GM18499 (cell line): ENCODE data around the gene ZNF106.

Source experiments
- ATAC-seq: cut with Tn5 transposase; IDR thresholded peaks from one replicate; pipeline ENCODE4 v1.9.1; 2021; ENCODE audit warnings: moderate number of reproducible peaks; ENCODE audit not compliant: insufficient read depth, unreplicated experiment

The ZNF106 gene

GRCh38 chr15:42483677-42484076 is 7.3 kb downstream of the ZNF106 start:
- no peak for ATAC-seq

- ATAC-seq, result no peak
Measured at GRCh38 chr15:42482701-42483100, 8.2 kb downstream of the ZNF106 start.

- ATAC-seq, result no peak
Measured at GRCh38 chr15:42474827-42475226, 16.1 kb downstream of the ZNF106 start.

GRCh38 chr15:42471002-42471401 is 19.9 kb downstream of the ZNF106 start:
- ATAC-seq, result no peak

DNA sequence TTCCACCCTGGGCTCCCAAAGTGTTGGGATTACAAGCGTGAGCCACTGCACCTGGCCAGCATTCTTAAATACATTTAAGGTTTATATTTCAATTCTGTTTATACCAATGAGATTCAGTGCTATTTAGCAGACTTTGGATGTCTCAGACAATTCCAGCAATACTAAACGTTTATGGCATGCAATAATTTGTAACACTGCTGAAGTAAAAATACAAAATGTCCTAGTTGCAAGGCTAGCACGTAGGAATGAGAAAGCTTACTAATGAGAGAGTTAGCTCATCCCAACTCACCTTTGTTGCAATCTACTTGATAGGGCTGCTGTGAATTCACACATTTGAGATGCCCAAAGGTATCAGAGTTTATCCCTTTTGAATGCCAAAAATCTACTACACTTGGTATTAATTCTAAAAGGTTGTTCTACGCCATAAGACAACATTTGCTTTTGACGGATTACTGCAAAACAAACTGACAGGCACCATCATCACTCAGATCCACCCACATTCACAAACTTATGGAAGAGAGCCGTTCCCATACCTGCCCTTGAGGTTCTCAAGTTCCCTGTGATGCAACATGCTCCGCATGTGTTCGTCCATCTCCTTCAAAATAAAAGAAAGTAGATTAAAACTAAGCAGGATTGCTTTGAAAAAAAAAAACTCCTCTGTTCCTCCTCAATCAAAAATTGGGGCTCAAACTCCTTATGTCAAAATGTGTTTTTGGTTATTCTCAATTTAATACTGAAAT is 25.3 kb downstream of the ZNF106 start:
- ATAC-seq, result no peak

DNA sequence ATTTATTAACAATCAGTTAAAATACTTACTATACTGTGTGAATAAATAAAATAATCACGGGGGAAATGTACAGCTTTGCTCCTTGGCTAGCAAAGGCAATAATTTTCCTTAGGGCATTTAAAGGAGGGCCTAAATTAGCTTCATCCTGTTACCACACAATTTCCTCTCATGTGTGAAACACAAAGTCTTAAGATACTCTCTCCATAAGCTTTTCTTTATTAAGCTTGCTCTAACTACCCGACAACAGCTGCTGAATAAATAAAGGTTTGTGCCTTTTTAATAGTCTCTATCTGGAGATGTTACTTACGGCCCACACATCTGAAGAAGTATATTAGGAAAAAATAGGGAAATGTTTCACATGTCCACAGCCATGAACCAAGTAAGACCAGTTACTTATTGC is 29.7 kb downstream of the ZNF106 start:
- no peak for ATAC-seq

DNA sequence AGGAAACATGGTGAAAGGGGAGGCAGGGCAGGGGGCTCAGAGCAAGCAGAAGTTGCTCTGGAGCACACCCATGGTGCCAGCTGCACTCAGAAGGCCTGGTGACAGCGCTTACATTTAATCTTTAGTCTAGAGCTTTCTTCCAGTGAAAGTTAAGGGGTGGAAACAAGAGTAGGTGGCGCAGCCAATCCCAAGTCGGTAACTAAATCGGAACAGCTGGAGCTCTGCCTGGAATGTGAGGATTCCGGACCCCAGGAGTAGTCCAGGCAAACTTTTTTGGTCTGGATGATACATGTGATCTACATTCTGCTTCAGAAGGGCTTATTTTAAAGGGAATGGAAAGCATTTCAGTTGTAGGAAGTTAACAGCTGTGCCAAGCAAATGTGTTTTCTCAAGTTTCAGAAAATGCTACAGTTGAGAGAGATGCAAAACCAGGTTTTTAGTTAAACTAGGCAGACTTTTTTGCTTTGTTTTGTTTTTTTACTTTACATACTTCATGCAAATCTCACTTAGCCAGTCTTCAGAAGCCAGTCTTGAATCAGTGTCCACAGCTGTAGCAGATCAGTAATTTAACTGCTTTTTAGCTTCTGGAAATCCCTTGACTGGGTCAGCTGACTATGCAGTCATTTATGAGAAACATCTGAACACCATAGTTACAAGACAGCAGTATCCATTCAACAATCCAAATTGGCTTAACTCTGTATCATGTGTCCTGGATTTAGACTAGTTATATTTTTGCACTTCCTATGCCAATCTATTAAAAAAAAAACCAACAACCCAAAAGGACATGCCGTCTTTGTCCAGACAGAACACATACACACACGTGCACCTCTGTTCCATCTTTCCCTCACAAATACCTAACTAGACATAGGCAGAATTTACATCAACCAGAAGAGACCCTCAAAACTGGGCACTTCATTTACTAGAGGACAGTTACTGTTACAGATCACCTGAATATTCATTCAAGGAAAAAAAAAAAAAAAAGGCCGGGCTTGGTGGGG is 33.2 kb downstream of the ZNF106 start:
- no peak for ATAC-seq

DNA sequence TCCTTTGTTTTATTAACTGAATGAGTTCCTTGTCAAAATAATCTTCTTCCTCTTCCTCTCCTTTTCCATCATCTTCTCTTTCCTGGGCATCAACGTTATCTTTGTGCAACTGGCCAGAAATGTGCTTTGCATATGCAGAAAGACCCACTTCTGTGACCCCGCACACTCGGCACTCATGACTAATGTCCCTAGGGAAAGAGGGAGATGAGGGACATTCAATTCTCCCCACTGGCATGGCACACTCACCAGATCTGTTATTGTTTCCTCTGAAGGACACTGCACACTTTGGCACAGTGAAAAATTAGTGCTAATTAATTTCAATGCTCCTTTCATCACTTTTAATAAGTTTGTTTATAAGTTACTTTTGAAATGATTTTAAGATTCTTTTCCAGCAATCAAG is 34.0 kb downstream of the ZNF106 start:
- no peak for ATAC-seq

GRCh38 chr15:42456531-42456930 is 34.4 kb downstream of the ZNF106 start:
- no peak for ATAC-seq

- no peak for ATAC-seq
Measured at GRCh38 chr15:42453826-42454225, 37.1 kb downstream of the ZNF106 start.

DNA sequence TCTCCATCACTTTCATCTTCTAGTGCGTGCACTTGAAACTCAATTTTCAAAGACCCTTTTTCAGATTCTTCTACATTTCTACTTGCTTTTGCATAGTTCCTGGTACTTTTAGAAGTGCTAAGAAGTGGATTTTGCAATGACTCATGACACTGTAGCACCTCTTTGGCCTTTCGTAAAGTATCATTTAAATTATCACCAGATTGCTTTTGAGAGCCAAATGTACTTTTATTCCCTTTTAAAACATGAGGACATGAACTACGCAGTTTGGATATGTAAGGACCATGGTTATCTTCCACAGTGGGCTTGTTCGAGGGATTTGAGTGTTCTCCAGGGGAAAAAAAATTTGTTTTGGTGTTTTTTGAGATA is 40.5 kb downstream of the ZNF106 start:
- ATAC-seq, result no peak

DNA sequence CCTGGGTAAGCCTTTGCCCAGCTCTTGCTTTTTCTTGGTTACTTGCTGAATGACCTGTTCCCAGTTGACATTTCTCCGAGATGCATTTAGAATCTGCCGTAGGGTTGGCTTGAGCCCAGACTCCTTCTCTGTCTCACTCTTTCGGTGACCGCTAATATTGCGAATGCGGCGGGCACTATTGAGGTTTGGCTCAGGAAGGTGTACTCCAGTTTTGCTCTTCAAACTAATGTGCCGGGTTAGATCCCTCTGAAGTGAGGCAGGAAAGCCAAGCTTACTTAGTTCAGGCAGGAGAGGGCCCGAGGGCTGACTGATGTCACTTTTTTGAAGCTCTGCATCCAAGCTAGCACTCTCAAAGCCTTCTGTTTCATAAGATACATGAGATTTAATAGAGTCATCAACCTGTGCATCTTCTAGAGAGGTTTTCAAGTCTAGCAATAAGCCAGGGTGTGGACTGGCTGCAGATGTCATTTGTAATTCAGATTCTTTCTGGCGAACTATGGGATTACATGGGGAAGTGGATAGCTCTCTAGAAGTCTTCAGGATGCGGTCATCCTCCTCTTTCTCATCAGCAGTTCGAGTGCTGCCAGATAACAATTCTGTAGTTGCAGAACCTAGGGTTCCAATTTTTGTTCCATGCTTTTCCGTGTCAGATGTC is 41.0 kb downstream of the ZNF106 start:
- no peak for ATAC-seq

DNA sequence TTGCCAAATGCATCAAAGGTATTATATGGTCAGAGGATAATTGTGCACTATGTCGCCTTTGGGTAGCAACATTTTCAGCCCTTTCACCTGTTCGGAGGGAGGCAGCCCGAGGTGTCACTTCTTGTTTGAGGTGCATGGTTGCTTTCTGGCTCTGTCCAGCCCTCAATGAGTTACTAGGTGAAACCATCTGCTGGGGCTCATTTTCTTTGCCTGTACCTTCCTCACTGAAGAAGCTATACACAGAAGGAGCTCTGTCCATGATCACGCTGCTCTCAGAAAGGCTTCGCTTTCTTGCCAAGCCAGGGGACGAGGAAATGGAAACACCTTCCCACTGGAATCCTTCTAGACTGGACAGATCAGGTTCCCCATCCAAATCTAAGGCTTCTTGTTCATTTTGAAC is 42.7 kb downstream of the ZNF106 start:
- ATAC-seq, result no peak

GRCh38 chr15:42447599-42447998 is 43.3 kb downstream of the ZNF106 start:
- ATAC-seq, result no peak

DNA sequence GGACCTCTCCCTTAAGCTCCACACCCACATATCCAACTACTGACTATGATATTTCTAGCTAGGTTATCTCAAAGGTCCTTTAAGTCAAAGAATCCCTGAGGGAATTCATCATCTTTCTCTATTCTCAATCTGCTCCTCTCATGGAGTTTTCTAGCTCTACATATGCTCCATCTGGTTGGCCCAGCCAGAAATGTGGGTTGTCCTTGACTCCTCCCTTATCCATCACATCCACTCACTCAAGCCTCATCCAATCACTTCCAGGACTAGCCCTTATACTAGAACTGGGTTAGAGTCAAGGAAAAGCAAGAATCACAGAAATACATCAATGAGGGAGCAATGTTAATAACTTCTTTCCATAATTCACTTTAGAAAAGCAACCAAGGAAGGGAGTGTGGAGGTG is 45.4 kb downstream of the ZNF106 start:
- no peak for ATAC-seq

- no peak for ATAC-seq
Measured at GRCh38 chr15:42444415-42445063, 46.4 kb downstream of the ZNF106 start.

GRCh38 chr15:42427429-42428223 is 63.3 kb downstream of the ZNF106 start:
- ATAC-seq, result no peak

DNA sequence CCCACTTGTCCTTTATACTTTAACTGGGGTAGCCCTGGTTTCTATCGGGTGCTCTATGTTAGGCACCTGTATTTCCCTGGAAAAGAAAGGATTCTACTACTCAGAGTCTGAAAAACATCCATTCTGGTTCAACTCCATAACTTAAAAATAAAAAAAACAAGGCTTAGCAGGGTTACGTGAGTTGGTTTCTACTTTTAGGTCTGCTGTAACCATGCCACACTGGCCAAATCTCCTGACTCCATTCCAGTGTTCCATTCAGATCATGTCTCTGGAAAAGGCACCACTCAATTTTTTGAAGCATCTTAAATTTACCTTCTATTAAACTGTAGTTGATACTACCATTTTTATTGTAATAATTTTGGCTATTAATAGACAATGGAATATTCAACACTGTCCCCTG is 69.6 kb downstream of the ZNF106 start:
- no peak for ATAC-seq

GRCh38 chr15:42419369-42419768 is 71.6 kb downstream of the ZNF106 start:
- ATAC-seq, result no peak

GRCh38 chr15:42413920-42414319 is 77.0 kb downstream of the ZNF106 start:
- ATAC-seq, result no peak
